ENCODE data around the gene ZNF440.
"Not testable (repeated sequence)": the region's sequence is repeated elsewhere in the genome, so short reads cannot be mapped to it uniquely, and the experiment has no call there.

Gene ZNF440

DNA sequence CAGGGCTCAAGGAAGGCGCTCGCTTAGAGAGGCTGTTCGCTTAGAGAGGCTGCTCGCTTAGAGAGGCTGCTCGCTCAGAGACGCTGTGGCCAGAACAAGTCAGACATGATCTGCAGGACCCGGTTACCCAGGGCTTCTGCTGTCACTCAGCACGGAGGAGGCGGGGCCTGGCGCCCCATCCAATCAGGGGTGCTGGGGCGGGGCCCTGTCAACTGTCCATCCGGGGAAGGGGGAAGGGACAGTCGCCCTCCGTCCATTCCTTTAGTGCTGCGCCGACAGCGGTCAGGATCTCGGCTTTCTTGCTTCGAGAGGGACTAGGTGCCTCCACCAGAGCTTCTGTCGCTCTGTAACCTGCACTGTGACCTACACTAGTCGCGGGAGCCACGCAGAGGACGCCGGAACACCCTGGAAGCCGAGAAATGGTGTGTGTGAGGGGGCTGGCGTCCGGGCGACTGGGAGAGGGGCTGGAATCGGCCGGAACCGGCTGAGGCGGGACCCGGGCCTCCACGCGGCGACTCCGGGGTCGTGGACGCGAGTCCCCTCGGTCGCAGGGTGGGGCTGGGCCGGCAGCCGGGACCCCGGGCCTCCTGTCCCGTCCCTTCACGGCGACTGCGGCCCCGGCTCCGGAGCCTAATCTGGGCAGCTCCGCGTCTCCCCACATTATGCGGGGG lies at the start of gene ZNF440:
Gene ZNF440 (plus strand): TSS at position 245 of the 671 bp plus-strand sequence. CDS start 175 bp downstream, at position 420.
- FAIRE-seq (peak; percentile 76), DNase-seq (ENCODE audit: low spot score) (peak; percentile 85)

DNA sequence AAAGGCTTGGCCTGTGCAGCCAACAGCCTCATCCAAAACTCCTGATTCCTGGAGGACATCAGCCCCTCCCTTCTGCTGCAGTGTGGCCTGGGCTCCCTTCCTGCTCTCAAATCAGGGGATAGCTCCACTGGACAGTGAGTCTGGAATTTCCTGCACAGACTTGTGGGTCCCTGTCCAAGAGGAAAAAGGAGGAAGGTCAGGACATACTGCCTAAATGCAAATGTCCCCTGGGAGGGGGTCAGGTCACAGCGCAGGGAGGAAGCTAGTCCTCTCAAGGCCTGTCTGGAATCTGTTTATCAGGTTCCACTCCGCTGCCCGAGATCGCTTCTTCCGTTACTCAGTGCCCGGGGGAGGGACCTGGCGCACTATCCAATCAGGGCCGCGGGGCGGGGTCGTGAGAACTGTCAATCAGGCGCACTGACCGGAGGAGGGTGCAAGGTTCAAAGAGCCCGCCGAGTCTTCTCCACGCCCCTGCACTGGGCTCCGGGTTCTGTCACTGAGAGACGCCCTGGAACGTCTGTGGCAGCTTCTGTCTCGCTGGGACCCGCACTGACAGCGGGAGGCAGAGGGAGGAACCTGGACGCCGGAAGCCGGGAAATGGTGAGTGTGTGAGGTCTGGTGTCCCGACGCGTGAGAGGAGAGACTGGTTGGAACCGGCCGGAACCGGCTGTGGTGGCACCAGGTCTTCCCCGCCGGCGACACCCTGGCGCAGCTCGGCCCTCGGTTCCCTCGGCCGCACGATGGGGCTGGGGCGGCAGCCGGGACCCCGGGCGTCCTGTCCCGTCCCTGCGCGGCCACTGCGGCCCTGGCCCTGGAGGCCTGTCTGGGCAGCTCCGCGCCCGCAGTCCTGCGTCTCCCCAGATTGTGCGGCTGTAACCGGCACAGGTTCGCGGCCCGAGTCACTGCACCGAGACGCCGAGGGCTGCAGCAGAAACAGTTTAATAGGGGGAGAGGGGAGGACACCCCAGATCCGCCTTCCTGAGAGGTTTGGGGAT lies 47.2 kb upstream of the ZNF440 start, which contains the start of gene ZNF441:
Gene ZNF441 (plus strand): TSS at position 404 of the 995 bp plus-strand sequence. CDS start 194 bp downstream, at position 598.
- FAIRE-seq = peak; percentile 89
- DNase-seq (ENCODE audit: low spot score) = peak; percentile 93

DNA sequence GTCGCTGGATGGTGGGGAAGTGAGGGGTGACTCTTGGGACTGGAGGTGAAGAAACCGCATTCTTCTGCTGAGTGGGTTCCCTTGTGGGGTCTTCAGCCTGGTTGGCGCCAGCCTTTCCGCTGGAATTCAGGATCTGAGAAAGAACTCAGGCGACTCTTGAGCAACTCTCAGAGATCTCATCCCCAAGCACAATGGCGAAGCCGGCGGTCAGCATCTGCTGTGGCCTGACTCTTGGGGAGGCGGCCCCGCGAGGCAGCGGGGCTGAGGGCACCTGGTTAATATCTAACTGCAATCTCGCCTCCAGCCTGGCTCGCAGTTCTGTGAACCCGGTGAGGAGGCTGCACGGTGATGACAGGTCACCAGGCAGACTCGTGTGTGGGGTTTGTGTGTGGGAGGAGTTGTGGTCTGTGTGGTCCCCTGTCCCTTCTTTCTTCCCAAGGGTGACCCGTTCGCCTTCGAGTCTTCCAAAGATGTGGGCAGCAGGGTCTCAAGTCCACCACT lies 46.4 kb upstream of the ZNF440 start:
- FAIRE-seq = peak; percentile 83
- DNase-seq (ENCODE audit: low spot score) = peak; percentile 75

- FAIRE-seq (no peak), DNase-seq (ENCODE audit: low spot score) (no peak)
These were observed 44.1 kb upstream of the ZNF440 start for GRCh38 chr19:11769995-11770394.

GRCh38 chr19:11771520-11771919 lies 42.6 kb upstream of the ZNF440 start:
- FAIRE-seq; DNase-seq (ENCODE audit: low spot score): not testable (repeated sequence)

DNA sequence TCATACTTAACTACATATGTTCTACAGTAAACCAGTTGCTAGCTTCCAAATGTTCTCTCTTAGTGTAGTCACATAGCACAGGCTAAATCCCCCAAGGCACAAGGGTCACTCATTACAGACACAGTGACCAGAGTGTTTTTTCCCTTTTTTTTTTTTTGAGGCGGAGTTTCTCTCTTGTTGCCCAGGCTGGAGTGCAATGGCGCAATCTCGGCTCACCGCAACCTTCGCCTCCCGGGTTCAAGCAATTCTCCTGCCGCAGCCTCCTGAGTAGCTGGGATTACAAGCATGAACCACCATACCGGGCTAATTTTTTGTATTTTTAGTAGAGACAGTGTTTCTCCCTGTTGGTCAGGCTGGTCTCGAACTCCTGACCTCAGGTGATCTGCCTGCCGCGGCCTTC lies 37.4 kb upstream of the ZNF440 start:
- not testable (repeated sequence) for DNase-seq (ENCODE audit: low spot score); FAIRE-seq

DNA sequence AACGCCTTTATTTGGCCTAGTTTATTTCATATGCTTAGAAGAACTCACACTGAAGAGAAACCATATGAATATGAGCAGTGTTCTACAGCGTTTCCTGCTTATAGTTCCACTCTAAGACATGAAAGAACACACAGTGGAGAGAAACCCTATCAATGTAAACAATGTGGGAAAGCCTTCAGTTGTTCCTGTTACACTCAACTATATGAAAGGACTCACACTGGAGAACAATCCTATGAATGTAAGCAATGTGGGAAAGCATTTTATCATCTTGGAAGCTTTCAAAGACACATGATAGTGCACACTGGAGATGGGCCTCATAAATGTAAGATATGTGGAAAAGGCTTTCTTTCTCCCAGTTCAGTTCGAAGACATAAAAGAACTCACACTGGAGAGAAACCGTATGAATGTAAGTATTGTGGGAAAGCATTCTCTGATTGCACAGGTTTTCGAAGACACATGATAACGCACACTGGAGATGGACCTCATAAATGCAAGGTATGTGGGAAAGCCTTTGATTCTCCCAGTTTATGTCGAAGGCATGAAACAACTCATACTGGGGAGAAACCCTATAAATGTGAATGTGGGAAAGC lies 33.5 kb upstream of the ZNF440 start:
- DNase-seq (ENCODE audit: low spot score) = no peak
- no peak for FAIRE-seq

DNA sequence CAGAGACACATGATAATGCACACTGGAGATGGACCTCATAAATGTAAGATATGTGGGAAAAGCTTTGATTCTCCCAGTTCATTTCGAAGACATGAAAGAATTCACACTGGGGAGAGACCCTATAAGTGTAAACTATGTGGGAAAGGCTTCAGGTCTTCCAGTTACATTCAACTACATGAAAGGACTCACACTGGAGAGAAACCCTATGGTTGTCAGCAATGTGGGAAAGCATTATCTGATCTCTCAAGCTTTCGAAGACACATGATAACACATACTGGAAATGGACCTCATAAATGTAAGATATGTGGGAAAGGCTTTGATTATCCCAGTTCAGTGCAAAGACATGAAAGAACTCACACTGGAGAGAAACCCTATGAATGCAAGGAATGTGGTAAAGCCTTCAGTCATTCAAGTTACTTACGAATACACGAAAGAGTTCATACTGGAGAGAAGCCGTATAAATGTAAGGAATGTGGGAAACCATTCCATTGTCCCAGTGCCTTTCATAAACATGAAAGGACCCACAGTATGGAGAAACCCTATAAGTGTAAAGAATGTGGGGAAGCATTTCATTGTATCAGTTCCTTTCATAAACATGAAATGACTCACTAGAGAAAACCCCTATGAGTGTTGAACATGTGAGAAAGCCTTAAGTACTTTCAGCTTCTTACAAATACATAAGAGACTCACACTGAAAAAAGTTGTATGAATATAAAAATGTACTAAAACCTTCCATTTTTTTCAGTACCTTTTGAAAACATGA lies 32.6 kb upstream of the ZNF440 start:
- DNase-seq (ENCODE audit: low spot score) = no peak

DNA sequence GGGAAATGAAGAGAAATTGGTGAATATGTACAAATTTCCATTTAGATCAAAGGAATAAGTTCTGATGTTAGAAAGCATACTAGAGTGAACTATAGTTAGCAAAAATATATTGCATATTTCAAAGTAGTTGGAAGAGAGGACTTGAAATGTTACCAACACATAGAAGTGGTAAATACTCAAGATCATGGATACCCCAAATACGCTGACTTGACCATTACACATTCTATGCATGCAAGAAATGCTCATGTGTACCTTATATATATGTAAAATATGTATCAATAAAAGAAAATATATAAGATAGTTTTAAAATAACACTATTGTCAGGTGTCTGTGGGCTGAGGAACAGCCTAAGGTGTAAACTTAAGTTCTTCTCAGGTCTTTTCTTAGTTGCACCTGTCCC lies 30.3 kb upstream of the ZNF440 start:
- no peak for DNase-seq (ENCODE audit: low spot score)
- no peak for FAIRE-seq

More for the DNA sequence above, 32.6 kb upstream of the ZNF440 start:
- FAIRE-seq = no peak

DNA sequence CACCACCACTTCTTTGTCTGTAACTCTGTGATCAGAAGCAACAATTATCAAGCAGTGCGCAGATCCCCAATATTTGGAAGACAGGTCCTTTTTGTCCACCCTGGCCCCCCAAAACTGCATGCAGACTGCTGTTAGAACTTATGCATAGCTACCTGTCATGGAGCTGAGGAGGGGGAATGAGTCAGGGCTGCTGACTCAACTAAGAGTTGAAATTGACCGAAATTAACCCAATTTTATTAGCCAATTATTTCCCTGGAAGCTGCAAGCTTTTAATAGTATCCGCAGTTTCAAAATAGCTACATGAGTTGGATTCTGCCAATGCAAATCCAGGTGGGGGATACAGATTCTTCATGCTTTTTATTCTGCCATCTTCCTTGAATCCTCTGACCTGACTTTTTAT lies 29.7 kb upstream of the ZNF440 start:
- DNase-seq (ENCODE audit: low spot score) = no peak
- FAIRE-seq = no peak

DNA sequence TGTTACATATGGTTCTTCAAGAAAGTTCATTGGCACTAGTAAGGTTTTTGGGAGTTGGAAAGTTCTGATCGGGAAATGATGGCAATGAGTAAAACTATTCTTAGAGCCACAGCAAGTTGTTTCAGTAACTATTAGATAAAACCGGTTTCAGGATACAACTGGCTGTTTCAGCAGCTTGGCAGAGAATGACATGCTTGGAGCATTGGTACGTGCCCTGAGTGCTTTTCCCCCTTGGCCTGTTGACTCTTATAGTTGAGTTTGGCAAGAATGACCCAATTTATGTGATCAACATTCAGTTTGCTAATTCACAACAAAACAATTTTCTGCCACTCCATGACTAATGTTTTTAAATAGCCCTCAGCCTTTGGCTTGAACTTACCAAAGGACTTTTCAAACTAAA lies 26.5 kb upstream of the ZNF440 start:
- no peak for DNase-seq (ENCODE audit: low spot score)
- FAIRE-seq = no peak

- FAIRE-seq (no peak), DNase-seq (ENCODE audit: low spot score) (no peak)
These were observed 21.1 kb upstream of the ZNF440 start for GRCh38 chr19:11792942-11793341.

GRCh38 chr19:11797491-11797890 lies 16.6 kb upstream of the ZNF440 start:
- FAIRE-seq = peak; percentile 69
- DNase-seq (ENCODE audit: low spot score) = peak; percentile 78

GRCh38 chr19:11798391-11799330 lies 15.4 kb upstream of the ZNF440 start, which contains the start of gene ZNF491:
ZNF491 (plus strand) TSS chr19:11798523; CDS start chr19:11805954, 7,431 bp downstream.
- peak; percentile 75 for DNase-seq (ENCODE audit: low spot score)
- FAIRE-seq = peak; percentile 72

DNA sequence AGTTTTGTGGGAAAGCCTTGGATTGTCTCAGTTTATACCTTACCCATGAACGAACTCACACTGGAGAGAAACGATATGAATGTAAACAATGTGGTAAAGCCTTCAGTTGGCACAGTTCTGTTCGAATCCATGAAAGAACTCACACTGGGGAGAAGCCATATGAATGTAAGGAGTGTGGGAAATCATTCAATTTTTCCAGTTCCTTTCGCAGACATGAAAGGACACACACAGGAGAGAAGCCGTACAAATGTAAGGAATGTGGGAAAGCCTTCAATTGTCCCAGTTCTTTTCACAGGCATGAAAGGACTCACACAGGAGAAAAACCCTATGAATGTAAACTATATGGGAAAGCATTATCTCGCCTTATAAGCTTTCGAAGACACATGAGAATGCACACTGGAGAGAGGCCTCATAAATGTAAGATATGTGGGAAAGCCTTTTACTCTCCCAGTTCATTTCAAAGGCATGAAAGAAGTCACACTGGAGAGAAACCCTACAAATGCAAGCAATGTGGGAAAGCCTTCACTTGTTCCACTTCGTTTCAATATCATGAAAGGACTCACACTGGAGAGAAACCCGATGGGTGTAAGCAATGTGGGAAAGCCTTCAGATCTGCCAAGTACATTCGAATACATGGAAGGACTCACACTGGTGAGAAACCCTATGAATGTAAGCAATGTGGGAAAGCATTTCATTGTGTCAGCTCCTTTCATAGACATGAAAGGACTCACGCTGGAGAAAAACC lies 7.5 kb upstream of the ZNF440 start:
- no peak for DNase-seq (ENCODE audit: low spot score)
- no peak for FAIRE-seq

DNA sequence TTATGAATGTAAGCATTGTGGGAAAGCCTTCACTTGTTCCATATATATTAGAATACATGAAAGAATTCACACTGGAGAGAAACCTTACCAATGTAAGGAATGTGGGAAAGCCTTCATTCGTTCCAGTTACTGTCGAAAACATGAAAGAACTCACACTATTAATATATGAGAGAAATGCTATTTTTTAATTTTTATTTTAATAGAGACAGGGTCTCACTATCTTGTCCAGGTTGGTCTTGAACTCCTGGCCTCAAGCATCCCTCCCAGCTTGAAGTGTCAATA lies 7.0 kb upstream of the ZNF440 start:
- no peak for DNase-seq (ENCODE audit: low spot score)

GRCh38 chr19:11813703-11814028 lies 407 bp upstream of the ZNF440 start:
- FAIRE-seq (no peak), DNase-seq (ENCODE audit: low spot score) (peak; percentile 4)

More for the DNA sequence above, 7.0 kb upstream of the ZNF440 start:
- no peak for FAIRE-seq

DNA sequence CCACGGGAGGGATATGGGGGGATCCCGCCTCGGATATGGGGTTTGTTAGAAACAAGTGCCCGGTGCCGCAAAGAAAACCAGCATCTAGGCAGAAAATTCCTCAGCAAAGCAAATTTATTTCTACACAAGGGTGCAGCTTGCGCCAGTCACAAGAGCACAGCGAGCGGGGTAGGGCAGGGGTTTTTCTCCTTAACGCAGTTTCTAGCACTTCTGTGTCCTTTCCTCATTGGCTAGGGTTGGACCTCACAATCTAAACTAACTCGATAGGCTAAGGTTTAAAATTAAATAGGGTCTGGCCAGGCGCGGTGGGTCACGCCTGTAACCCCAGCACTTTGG lies 595 bp downstream of the ZNF440 start:
- DNase-seq (ENCODE audit: low spot score) (no peak), FAIRE-seq (no peak)

DNA sequence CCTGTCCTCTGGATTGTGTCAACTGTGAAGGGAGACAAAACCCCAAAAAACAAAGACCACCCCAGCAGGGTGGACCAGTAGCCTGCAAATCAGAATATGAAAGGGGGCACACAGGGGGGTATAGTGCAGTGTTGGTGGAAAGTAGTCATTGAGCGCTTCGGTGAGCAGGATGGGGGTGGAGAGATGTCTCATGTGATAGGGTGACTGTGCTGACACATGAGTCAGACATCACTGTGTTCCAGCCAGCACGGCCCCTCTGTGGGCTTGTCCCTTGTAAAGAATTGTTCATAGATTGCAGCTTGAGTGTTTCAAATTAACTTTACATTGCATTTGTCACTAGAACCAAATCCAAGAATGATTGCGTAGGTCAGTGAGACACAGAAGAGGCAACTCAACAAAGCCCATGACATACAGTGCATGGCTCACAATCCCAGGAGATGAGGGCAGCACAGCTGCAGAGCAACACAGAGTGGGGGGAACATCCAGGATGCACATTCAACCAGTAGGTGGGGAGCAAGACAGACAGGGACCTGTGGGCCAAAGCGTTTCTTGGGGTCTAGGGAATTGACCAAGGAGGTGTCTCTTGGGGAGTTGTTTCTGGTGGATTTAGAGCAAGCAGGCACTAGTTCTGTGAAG lies 7.5 kb downstream of the ZNF440 start:
- DNase-seq (ENCODE audit: low spot score) (peak; percentile 84), FAIRE-seq (peak; percentile 84)
